Progenitor cell of endocrine pancreas (in vitro differentiated cells): ENCODE data around the gene POLD1. TPM values are rescaled to one million over a fixed set of nuclear protein-coding genes. Genes with fewer than 3 reads are reported as not detected.

ENCODE experiments used
- DNase-seq: peaks from one replicate; pipeline ENCODE4 v3.0.0; 2021; ENCODE audit warnings: low spot score; ENCODE audit not compliant: unreplicated experiment
- H3K27ac Mint-ChIP-seq: 2 replicates; pipeline ENCODE4 v1.8.0; 2021; ENCODE audit warnings: mild to moderate bottlenecking, moderate library complexity, mixed read lengths
- H3K27me3 Mint-ChIP-seq: 2 replicates; pipeline ENCODE4 v1.8.0; 2021; ENCODE audit warnings: mixed read lengths
- H3K36me3 Mint-ChIP-seq: 2 replicates; pipeline ENCODE4 v1.8.0; 2022; ENCODE audit warnings: mixed read lengths; ENCODE audit not compliant: insufficient read depth
- H3K4me1 Mint-ChIP-seq: 2 replicates; pipeline ENCODE4 v1.8.0; 2021; ENCODE audit warnings: low read depth, mixed read lengths
- H3K4me3 Mint-ChIP-seq: 2 replicates; pipeline ENCODE4 v1.8.0; 2021; ENCODE audit warnings: low read depth, mild to moderate bottlenecking, moderate library complexity, mixed read lengths
- H3K9me3 Mint-ChIP-seq: 2 replicates; pipeline ENCODE4 v1.8.0; 2021; ENCODE audit warnings: low read depth, mixed read lengths
- CTCF ChIP-seq: fragments of 200-600 bp; sonication (generic); IDR thresholded peaks from one replicate; pipeline ENCODE4 v1.5.0; 2021; ENCODE audit warnings: antibody characterized with exemption, mild to moderate bottlenecking; ENCODE audit not compliant: unreplicated experiment
- total RNA-seq: library from RNA; stranded (reverse); gene quantifications from 2 replicates; pipeline ENCODE4 v1.2.1, GENCODE V29; 2021

POLD1 gene
- total RNA-seq, 1 donor from 2014 or later: 99.5 TPM

- Mint-ChIP-seq H3K27ac (no peak overlapping the region), H3K36me3 (peaks cover 2% of the 10 kb centered on the region), H3K4me1 (no peaks in the 10 kb centered on the region), H3K9me3 (no peaks in the 10 kb centered on the region), H3K4me3 (no peak overlapping the region), H3K27me3 (peaks cover 10% of the 10 kb centered on the region)
- TF ChIP-seq CTCF: no peak
- no peak for DNase-seq
Observed at GRCh38 chr19:50362656-50363424, 21.3 kb upstream of the POLD1 start.

GRCh38 chr19:50365434-50366306 lies 18.5 kb upstream of the POLD1 start, which contains the start of gene NAPSA:
Gene NAPSA, minus strand, starts transcription at chr19:50365639. Its CDS starts 18 bp downstream, at chr19:50365621.
- Mint-ChIP-seq H3K27me3 (peaks cover 10% of the 10 kb centered on the region), H3K4me1 (peaks cover 5% of the 10 kb centered on the region), H3K36me3 (no peaks in the 10 kb centered on the region), H3K4me3 (no peak within 1 kb of the TSS), H3K27ac (no peak within 1 kb of the TSS), H3K9me3 (no peaks in the 10 kb centered on the region)
- DNase-seq: no peak
- TF ChIP-seq CTCF: no peak

GRCh38 chr19:50368649-50369570 lies 15.2 kb upstream of the POLD1 start:
- peak; percentile 81 for DNase-seq
- H3K4me1 Mint-ChIP-seq: peaks cover 5% of the 10 kb centered on the region
- H3K4me3 Mint-ChIP-seq: peak overlapping the region; percentile 83
- no peaks in the 10 kb centered on the region for H3K9me3 Mint-ChIP-seq
- no peaks in the 10 kb centered on the region for H3K27me3 Mint-ChIP-seq
- peak overlapping the region; percentile 87 for H3K27ac Mint-ChIP-seq
- peak; percentile 86 for TF ChIP-seq CTCF
- H3K36me3 Mint-ChIP-seq: no peaks in the 10 kb centered on the region

- Mint-ChIP-seq H3K27me3 (no peaks in the 10 kb centered on the region), H3K36me3 (peaks cover 2% of the 10 kb centered on the region), H3K4me3 (no peak overlapping the region), H3K4me1 (peaks cover 6% of the 10 kb centered on the region), H3K27ac (no peak overlapping the region), H3K9me3 (no peaks in the 10 kb centered on the region)
- DNase-seq: no peak
- TF ChIP-seq CTCF: no peak
Observed at GRCh38 chr19:50371914-50372475, 12.2 kb upstream of the POLD1 start.
